Measurements from ENCODE around the gene SAP30BP.

SAP30BP gene

GRCh38 chr17:75691801-75692626 lies 24.9 kb downstream of the SAP30BP start:
- TF ChIP-seq CTCF (IDR thresholded peaks at IDR 0.05; ENCODE audit: borderline replicate concordance, insufficient read depth, low read depth, low read length), result no peak
- H3K4me3 ChIP-seq (ENCODE audit: low read depth, low read length), result no peak overlapping the region

GRCh38 chr17:75692976-75693375 lies 25.8 kb downstream of the SAP30BP start:
- TF ChIP-seq CTCF (IDR thresholded peaks at IDR 0.05; ENCODE audit: borderline replicate concordance, insufficient read depth, low read depth, low read length), result no peak
- no peak overlapping the region for H3K4me3 ChIP-seq (ENCODE audit: low read depth, low read length)

GRCh38 chr17:75693500-75694481 lies 26.7 kb downstream of the SAP30BP start:
- no peak for TF ChIP-seq CTCF (IDR thresholded peaks at IDR 0.05; ENCODE audit: borderline replicate concordance, insufficient read depth, low read depth, low read length)
- H3K4me3 ChIP-seq (ENCODE audit: low read depth, low read length), result no peak overlapping the region

GRCh38 chr17:75694536-75694935 lies 27.4 kb downstream of the SAP30BP start:
- TF ChIP-seq CTCF (IDR thresholded peaks at IDR 0.05; ENCODE audit: borderline replicate concordance, insufficient read depth, low read depth, low read length), result no peak
- no peak overlapping the region for H3K4me3 ChIP-seq (ENCODE audit: low read depth, low read length)

- no peak for TF ChIP-seq CTCF (IDR thresholded peaks at IDR 0.05; ENCODE audit: borderline replicate concordance, insufficient read depth, low read depth, low read length)
- H3K4me3 ChIP-seq (ENCODE audit: low read depth, low read length), result no peak overlapping the region
Observed at GRCh38 chr17:75695141-75695829, 28.1 kb downstream of the SAP30BP start.

- no peak overlapping the region for H3K4me3 ChIP-seq (ENCODE audit: low read depth, low read length)
- TF ChIP-seq CTCF (IDR thresholded peaks at IDR 0.05; ENCODE audit: borderline replicate concordance, insufficient read depth, low read depth, low read length), result no peak
Observed at GRCh38 chr17:75695830-75696271, 28.7 kb downstream of the SAP30BP start.

Measured in GM12875 (cell line).